ENCODE measurements around the gene RRP9.

RRP9 gene

DNA sequence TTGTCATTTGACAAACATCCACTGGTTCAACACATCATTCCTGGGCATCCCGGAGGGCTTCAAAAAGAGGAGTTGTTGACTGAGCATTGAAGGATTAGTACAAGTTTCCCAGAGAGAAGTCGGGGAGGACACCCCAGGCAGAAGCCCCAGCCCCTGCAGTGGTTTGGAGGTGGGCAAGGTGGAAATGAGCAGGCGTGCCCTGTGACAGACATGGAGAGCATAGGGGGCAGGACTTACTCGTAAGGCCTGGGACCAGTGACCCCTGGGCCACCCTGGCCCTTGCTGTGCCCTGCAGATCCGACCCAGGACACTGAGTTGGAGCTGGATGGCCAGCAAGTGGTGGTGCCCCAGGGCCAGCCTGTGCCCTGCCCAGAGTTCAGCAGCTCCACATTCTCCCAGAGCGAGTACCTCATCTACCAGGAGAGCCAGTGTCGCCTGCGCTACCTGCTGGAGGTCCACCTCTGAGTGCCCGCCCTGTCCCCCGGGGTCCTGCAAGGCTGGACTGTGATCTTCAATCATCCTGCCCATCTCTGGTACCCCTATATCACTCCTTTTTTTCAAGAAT is 6.4 kb upstream of the RRP9 start:
- DNase-seq (ENCODE audit: low read depth in 1 of 2, low spot score in 1 of 2) = no peak
- Histone ChIP-seq H3K27me3 (ENCODE audit: insufficient read depth, poor library complexity, severe bottlenecking) (no peaks in the 10 kb centered on the region), H3K27ac (replicated peaks) (no peak overlapping the region), H3K4me3 (replicated peaks; ENCODE audit: insufficient read depth, low read length) (no peak overlapping the region)
- TF ChIP-seq REST (IDR thresholded peaks at IDR 0.05; ENCODE audit: insufficient replicate concordance, low read depth) (no peak), GABPA (IDR thresholded peaks at IDR 0.05; ENCODE audit: low read depth) (no peak), SPI1 (IDR thresholded peaks at IDR 0.05; ENCODE audit: borderline replicate concordance, low read depth) (no peak), POLR2AphosphoS5 (IDR thresholded peaks at IDR 0.05; ENCODE audit: low read depth) (no peak)
- TF ChIP-seq, protein P1, sequence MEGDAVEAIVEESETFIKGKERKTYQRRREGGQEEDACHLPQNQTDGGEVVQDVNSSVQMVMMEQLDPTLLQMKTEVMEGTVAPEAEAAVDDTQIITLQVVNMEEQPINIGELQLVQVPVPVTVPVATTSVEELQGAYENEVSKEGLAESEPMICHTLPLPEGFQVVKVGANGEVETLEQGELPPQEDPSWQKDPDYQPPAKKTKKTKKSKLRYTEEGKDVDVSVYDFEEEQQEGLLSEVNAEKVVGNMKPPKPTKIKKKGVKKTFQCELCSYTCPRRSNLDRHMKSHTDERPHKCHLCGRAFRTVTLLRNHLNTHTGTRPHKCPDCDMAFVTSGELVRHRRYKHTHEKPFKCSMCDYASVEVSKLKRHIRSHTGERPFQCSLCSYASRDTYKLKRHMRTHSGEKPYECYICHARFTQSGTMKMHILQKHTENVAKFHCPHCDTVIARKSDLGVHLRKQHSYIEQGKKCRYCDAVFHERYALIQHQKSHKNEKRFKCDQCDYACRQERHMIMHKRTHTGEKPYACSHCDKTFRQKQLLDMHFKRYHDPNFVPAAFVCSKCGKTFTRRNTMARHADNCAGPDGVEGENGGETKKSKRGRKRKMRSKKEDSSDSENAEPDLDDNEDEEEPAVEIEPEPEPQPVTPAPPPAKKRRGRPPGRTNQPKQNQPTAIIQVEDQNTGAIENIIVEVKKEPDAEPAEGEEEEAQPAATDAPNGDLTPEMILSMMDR (IDR thresholded peaks at IDR 0.05; ENCODE audit: insufficient read depth, low read length) = no peak

GRCh38 chr3:51947215-51947900 is 5.7 kb upstream of the RRP9 start:
- Histone ChIP-seq H3K4me3 (replicated peaks; ENCODE audit: insufficient read depth, low read length) (no peak overlapping the region), H3K27ac (replicated peaks) (no peak overlapping the region), H3K27me3 (ENCODE audit: insufficient read depth, poor library complexity, severe bottlenecking) (no peaks in the 10 kb centered on the region)
- no peak for DNase-seq (ENCODE audit: low read depth in 1 of 2, low spot score in 1 of 2)
- TF ChIP-seq GABPA (IDR thresholded peaks at IDR 0.05; ENCODE audit: low read depth) = no peak

DNA sequence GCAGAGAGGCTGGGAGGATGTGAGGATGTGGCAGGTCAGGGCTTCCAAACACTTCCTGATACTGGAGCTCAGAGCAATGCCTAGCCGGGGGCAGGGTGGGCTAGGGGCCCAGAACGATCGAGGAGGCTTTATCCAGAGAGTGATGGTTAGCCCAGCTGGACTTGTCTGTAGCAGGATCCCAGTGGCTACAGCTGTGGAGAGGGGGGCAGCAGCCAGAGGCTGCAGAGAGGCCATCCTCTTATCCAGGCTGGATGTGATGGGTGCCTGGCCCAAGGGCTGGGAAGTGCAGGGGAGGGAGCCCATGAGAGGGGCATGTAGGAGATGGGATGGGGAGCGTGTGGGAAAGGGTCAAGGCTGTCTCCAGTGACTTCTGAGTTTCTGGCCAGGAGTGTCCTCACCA is 5.1 kb upstream of the RRP9 start:
- Histone ChIP-seq H3K27ac (replicated peaks) (no peak overlapping the region), H3K27me3 (ENCODE audit: insufficient read depth, poor library complexity, severe bottlenecking) (no peaks in the 10 kb centered on the region), H3K4me3 (replicated peaks; ENCODE audit: insufficient read depth, low read length) (no peak overlapping the region)
- TF ChIP-seq POLR2AphosphoS5 (IDR thresholded peaks at IDR 0.05; ENCODE audit: low read depth) (no peak), SPI1 (IDR thresholded peaks at IDR 0.05; ENCODE audit: borderline replicate concordance, low read depth) (no peak), GABPA (IDR thresholded peaks at IDR 0.05; ENCODE audit: low read depth) (no peak), REST (IDR thresholded peaks at IDR 0.05; ENCODE audit: insufficient replicate concordance, low read depth) (no peak)
- TF ChIP-seq, protein P1 (IDR thresholded peaks at IDR 0.05; ENCODE audit: insufficient read depth, low read length) = no peak
- DNase-seq (ENCODE audit: low read depth in 1 of 2, low spot score in 1 of 2) = no peak

DNA sequence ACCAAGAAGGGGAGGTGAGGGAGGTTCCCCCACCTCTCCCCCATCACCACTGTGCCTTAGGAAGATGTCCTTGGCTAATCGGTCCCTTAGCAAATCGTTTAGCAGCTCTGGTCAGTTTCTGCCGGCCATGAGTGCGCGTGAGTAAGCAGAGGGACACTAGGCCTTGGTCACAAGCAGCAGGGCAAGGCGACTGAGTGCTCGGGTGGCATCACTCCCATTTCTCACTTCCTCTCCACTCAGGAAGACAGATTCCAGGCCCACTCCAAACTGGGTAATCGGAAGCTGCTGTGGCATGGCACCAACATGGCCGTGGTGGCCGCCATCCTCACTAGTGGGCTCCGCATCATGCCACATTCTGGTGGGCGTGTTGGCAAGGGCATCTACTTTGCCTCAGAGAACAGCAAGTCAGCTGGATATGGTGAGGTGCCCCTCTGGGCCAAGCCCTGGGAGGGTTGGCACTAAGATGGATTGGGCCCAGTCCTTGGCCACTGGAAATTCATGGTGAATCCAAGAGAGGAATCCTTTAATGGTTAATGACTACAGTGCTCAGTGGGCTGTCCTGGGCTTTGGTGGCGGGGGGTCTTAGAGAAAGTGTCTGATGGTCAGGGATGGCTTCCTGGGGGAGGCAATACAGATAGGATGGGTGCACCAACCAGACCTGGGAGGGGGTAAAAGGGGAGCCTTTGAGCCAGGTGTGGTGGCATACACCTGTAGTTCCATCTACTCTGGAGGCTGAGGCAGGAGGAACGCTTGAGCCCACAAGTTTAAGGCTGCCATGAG is 4.4 kb upstream of the RRP9 start:
- TF ChIP-seq POLR2AphosphoS5 (IDR thresholded peaks at IDR 0.05; ENCODE audit: low read depth) = no peak
- Histone ChIP-seq H3K27me3 (ENCODE audit: insufficient read depth, poor library complexity, severe bottlenecking) (no peaks in the 10 kb centered on the region), H3K27ac (replicated peaks) (no peak overlapping the region), H3K4me3 (replicated peaks; ENCODE audit: insufficient read depth, low read length) (no peak overlapping the region)
- no peak for DNase-seq (ENCODE audit: low read depth in 1 of 2, low spot score in 1 of 2)
